ENCODE results near the gene LSM11.
"Not testable (repeated sequence)": the region's sequence is repeated elsewhere in the genome, so short reads cannot be mapped to it uniquely, and the experiment has no call there.

Gene LSM11

DNA sequence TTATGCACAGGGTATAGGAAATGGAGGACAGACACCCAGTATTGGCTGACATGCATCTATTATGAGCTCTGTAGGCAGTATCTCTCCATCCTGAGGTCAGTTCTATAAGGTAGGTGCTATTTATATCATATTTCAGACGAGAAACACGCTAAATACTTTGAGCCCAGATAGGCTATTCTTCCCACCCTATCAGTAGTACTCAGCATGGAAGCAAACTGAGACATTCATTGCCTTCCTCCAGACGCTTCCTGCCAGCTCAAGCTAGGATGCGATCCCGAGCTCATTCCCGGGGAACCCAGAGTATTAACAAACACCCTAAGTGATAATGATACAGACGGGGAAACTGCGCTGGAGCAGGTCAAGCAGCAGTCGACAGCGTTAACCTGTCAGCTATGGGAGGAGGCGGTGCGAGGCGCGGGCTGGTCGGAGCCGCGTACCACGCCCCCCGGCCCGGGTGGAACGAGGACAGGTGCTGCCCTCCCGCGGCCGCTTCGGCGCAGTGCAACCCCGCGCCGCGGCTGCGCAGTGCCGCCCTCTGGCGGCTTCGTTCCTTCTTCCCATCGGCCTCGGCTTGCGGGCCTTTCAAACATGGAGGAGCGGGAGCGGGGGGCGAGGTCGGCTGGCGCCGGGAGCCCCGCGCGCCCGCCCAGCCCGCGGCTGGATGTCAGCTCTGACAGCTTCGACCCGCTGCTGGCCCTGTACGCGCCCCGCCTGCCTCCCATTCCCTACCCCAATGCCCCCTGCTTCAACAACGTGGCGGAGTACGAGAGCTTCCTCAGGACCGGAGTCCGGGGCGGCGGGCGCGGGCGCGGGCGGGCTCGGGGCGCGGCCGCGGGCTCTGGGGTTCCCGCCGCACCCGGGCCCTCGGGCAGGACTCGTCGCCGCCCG is at the start of gene LSM11:
TSS of gene LSM11 (plus strand) at position 550 of the 888 bp plus-strand sequence. CDS start at position 589, 39 bp downstream.
- DNase-seq (ENCODE audit: low read depth in 2 of 3, low spot score in 1 of 3), result peak; percentile 85 to 94 (median 87)

DNA sequence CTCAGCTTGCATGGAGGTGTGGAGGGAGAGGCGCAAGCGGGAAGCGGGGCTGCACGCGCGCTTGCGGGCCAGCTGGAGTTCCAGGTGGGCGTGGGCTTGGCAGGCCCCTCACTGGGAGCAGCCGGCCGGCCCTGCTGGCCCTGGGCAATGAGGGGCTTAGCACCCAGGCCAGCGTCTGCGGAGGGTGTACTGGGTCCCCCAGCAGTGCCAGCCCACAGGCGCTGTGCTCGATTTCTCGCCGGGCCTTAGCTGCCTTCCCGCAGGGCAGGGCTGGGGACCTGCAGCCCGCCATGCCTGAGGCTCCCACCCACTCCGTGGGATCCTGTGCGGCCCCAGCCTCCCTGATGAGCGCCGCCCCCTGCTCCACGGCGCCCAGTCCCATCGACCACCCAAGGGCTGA is 49.7 kb upstream of the LSM11 start:
- not testable (repeated sequence) for DNase-seq (ENCODE audit: low read depth in 2 of 3, low spot score in 1 of 3)

DNA sequence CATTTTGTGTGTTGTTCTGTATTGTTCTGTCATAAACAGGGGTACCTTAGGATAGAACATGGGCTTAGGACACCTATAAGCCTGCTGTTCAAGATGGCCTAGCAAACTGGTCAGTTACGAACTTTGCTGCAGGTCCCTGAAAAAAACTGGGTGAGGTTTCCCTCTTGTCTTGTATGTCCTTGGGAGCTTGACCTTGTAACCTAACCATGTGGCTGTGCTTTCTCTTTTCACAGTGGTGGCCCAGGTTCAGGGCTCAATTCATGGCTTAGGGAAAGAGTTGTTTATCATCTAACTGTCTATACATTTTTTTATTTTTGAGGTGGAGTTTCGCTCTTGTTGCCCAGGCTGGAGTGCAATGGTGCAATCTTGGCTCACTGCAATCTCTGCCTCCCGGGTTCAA is 47.4 kb upstream of the LSM11 start:
- not testable (repeated sequence) for DNase-seq (ENCODE audit: low read depth in 2 of 3, low spot score in 1 of 3)

DNA sequence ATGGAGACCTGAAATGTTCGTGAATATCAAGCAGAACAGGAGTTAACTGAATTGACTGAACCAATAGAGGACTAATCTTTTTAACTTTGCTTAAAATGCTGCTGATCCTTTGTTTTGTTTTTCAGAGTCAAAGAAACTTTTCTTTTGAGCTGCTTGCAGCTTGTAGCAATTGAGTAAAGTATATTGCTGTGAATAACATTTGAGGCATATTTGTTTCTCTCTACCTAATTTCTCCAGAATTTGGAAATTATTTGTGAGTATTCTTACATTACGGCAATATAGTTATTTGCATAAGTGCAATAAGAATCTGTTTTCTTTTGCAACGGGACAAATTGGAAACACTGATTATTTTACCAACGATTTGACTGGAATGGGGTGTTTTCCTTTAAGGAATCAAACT is 44.8 kb upstream of the LSM11 start:
- not testable (repeated sequence) for DNase-seq (ENCODE audit: low read depth in 2 of 3, low spot score in 1 of 3)

DNA sequence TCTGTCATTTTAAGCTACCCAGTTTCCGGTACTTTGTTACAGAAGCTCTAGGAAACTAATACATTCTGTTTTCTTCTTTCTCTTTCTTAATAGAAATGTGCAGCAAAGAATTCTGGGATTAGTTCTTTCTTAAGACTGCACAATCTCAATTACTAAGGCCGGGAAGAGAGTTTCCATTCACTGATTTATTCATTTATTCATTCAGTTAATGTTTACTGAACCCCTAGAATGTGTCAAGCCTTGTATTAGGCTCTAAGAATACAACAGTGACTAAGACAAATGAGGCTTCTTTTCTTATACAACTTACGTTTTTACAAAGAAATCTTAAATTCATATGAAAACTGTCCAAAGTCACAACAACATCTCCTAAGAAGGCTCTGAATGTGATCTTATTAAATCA is 39.8 kb upstream of the LSM11 start:
- no peak for DNase-seq (ENCODE audit: low read depth in 2 of 3, low spot score in 1 of 3)

DNA sequence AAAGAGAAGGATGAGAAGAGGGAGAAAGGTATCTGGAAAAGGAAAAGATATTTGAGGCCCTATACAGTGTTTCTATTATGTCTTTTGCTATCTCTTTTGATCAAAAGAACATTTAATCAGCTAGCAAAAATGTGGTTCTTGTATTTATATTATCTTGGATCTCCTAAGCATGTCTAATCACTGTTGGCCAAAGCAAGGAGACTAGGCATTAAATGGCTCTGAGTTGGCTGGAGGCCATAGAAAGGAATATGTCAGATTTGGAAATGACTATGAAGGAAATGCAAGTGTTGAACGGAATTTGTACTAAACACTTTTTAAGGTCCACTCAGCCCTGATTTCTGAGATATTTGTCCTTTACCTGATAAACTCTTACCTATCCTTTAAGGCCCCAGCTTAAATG is 34.6 kb upstream of the LSM11 start:
- no peak for DNase-seq (ENCODE audit: low read depth in 2 of 3, low spot score in 1 of 3)

DNA sequence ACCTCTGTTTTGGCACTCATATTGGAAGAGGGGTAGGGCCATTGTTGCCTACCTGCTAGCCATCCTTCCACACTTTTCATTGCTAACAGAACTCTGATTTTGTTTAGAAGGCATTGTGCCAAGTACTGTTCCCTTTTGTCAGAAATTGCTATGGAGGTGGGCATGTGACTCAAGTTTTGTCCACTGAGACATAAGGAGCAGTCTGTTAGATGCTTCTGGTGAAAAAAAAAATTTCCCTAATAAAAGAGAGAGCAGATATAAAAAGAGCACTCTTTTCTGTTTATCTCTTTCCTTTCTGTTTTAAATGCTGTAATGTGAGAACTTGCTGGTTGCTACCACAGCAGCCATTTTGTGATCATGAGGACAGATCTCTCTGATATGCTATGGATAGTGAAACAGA is 34.2 kb upstream of the LSM11 start:
- no peak for DNase-seq (ENCODE audit: low read depth in 2 of 3, low spot score in 1 of 3)

DNA sequence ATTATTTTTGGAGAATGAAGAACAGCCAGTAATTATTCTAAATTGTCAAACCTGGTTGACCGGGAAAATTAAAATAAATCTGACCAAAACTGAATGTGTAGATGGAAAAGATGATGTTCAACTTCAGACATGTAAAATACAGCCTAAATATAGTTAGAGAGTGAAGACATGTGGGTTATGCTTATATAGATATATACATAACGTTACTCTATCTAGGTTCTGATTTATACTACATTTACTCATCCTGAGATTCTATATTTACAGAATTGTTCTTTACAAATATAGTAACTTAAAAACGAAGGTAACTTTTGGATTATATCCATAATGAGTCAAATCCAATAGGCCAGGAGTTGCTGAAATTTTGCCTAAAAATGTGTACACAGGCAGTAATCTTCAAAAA is 33.1 kb upstream of the LSM11 start:
- no peak for DNase-seq (ENCODE audit: low read depth in 2 of 3, low spot score in 1 of 3)

DNA sequence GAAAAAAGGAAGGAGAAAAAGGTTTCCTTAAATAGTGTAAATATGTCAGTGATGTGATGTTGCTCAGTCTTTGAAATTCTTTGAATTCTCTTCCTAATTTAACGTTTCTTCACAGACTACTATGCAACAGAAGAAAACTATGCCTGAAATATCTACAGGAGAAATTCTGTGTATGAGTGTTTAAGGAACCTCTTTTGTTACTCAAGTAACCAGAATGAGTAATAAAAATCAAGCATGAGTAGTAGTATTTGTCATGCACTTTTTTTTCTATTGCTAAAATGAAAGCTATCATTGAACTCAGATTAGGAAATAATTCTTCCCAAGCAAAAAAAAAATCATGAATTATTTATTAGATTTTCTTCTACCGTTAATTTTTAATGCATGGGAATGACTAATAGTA is 32.6 kb upstream of the LSM11 start:
- DNase-seq (ENCODE audit: low read depth in 2 of 3, low spot score in 1 of 3), result no peak

DNA sequence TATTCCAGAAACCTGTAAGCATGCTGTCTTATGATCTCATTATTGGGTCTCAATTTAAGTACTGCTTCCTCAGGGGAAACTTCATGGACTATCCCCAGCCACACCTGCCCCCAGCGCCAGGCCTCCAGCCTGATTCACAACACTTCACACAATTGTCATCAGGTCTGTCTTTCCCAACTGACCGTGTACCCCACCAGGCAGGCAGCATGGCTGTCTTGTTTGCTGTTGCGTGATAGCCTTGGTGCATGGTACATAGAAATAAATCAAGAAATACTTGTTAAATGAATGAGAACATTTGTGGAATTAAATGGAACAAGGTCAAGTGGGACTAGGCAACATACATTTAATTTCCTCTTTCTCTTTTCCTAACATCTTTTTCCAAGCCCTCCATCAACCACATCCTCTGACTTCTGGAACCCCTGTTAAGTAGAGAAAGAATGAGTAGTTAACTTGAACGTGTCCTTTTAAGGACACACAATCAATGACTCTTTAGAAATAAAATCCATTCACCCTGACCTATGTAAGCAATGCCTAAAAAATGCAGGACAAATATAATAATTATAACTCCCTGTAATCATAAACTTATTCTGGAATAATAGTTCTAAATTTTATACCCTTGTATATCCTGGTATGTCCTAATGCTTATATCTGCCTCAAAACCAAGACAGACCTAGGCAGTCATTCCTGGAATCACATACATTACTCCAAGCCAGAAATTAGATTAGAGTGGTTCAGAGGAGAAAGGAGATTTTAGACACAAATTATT is 29.5 kb upstream of the LSM11 start:
- DNase-seq (ENCODE audit: low read depth in 2 of 3, low spot score in 1 of 3), result no peak

DNA sequence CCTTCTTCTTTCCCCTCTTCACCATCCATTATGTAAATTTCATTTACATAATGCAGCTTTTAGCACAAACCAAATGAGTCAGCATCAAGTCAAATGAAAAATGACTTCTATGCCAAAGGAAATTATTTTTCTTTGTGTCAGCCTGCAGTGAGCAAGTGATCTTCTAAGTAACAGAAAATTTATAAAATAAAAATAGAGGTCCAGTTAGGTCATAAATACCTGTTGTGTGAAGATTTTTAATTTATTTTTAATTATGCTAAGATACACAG is 29.0 kb upstream of the LSM11 start:
- DNase-seq (ENCODE audit: low read depth in 2 of 3, low spot score in 1 of 3), result no peak

DNA sequence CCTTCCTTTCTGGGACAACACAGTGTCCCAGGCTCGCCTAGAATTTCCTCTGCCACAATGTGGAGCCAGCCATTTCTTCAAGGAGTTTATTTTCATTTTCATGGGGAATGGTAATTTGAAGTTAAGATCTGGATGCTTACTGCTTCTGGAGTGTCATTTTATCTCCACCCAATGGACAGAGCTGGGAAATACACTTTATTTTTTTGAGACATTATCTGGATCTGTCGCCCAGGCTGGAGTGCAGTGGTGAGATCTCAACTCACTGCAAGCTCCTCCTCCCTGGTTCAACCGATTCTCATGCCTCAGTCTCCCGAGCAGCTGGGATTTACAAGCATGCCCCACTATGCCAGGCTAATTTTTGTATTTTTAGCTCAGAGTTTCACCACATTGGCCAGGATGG is 25.0 kb upstream of the LSM11 start:
- peak in 1 of 3 donors; percentile 24 for DNase-seq (ENCODE audit: low read depth in 2 of 3, low spot score in 1 of 3)

DNA sequence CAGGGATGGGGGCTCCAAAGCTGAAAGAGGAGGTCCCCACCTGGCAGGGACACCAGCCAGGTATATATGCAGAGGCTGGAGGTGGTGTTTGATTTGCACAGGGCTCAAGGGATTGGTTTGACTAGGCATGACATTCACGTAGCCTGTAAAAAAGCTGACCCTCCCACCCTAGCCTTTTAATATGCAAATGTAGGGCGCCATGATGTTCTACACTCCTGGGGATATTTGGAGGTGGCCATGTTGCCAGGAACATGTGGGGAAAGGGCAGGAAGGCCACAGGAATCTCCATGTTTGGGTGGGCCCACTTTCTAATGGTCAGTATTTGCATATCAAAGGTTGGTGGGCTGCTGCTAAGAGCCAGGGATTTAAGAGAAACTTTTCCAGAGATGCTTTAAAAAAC is 24.3 kb upstream of the LSM11 start:
- DNase-seq (ENCODE audit: low read depth in 2 of 3, low spot score in 1 of 3), result no peak

DNA sequence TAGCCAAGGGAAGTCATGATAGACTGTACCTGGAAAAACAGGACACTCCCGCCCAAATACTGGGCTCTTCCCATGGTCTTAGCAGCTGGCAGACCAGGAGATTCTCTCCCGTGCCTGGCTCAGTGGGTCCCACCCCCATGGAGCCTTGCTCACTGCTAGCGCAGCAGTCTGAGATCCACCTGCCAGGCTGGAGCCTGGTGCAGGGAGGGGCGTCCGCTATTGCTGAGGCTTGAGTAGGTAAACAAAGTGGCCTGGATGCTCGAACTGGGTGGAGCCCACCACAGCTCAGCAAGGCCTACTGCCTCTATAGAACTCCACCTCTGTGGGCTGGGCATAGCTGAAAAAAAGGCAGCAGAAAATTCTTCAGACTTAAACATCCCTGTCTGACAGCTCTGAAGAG is 22.4 kb upstream of the LSM11 start:
- no peak for DNase-seq (ENCODE audit: low read depth in 2 of 3, low spot score in 1 of 3)

DNA sequence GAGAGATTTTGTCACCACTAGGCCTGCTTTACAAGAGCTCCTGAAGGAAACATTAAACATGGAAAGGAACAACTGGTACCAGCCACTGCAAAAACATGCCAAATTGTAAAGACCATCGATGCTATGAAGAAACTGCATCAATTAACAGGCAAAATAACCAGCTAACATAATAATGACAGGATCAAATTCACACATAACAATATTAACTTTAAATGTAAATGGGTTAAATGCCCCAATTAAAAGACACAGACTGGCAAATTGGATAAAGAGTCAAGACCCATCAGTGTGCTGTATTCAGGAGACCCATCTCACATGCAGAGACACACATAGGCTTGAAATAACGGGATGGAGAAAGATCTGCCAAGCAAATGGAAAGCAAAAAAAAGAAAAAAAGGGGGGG is 20.6 kb upstream of the LSM11 start:
- DNase-seq (ENCODE audit: low read depth in 2 of 3, low spot score in 1 of 3), result not testable (repeated sequence)

DNA sequence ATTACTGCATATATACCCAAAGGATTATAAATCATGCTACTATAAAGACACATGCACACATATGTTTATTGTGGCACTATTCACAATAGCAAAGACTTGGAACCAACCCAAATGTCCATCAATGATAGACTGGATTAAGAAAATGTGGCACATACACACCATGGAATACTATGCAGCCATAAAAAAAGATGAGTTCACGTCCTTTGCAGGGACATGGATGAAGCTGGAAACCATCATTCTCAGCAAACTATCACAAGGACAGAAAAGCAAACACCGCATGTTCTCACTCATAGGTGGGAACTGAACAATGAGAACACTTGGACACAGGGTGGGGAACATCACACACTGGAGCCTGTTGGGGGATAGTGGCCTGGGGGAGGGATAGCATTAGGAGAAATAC is 16.9 kb upstream of the LSM11 start:
- not testable (repeated sequence) for DNase-seq (ENCODE audit: low read depth in 2 of 3, low spot score in 1 of 3)

DNA sequence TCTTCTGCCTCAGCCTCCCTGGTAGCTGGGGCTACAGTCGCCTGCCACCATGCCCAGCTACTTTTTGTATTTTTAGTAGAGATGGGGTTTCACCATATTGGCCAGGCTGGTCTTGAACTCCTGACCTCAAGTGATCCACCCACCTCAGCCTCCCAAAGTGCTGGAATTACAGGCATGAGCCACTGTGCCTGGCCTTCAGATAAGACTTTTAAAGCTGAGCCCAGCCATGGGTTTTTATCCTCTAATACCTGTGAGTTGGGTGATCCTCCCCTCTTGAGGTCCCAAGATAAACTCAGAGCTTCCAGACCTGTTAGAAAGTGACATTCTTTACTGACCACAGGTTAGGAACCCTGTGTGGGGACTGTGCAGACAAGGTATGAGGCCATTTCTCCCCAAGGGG is 15.7 kb upstream of the LSM11 start:
- not testable (repeated sequence) for DNase-seq (ENCODE audit: low read depth in 2 of 3, low spot score in 1 of 3)

DNA sequence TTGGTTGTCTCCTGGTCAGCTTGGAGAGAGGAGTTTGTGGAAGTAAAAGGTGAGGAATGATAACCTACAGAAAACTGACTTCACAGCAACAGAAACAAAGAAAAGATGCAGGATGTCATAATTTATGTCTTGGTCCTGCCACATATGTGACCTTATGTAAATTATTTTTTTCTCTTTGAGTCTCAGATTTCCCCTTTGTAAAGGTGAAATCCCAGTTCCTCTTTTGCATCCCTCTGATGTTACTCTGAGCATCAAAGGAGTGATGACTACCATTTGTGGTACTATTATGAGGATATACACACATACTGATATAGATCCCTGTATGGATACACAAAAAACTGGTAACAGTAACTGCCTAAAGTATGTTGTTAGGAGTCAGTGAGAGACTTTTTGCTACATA is 13.7 kb upstream of the LSM11 start:
- no peak for DNase-seq (ENCODE audit: low read depth in 2 of 3, low spot score in 1 of 3)

DNA sequence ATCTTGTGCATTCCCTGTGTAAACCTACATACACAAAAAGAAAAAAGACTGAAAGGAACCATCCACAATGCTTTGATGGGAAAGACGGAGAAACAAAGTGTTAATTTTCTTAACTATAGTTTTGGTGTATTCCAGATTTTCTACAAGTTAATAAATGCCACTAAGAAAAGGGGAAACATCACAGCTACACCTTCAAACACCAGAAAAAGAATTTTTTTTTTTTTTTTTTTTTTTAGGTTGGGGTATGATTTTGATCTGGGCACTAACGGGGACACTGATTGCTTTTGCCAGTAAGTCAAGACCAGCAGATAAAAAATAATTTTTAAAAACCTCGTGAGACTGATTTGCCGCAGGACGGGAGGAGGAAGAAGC is 12.6 kb upstream of the LSM11 start:
- no peak for DNase-seq (ENCODE audit: low read depth in 2 of 3, low spot score in 1 of 3)

DNA sequence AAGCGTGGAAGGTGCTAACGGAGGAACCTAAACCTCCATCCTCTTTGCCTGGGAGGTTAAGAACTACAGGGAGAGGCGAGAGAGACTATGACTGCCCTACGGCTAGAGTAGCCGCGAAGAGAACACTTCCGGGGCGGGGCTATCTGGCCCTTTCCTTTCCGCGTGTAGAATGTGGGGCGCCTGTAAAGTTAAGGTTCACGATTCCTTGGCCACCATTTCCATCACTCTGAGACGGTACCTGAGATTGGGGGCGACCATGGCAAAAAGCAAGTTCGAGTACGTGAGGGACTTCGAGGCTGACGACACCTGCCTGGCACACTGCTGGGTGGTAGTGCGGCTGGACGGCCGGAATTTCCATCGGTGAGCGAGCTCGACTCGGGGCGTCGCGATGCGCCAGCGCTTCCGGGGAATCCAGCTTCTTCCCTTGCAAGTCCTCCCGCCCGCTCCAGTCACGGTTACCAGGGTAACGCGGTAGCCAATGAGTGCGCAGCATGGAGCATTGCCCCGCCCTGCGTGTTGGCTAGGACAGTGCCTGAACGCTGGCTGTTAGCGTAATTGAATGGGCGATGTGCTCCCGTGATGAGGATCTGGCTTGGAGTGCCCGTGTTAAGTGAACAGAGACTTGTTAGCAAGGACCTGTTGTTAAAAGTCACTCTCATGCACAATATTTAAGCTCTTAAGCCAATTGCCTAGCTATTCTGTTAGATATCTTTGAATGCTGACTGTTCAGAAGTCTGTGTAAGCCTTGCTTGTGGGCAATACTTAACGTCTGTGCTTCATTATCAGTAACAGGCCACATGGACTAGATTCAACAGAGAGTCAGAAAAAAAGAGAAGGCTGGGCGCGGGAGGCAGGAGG is 12.0 kb upstream of the LSM11 start, which contains the start of gene THG1L:
TSS of gene THG1L (plus strand) at position 149 of the 858 bp plus-strand sequence. CDS start at position 170, 21 bp downstream.
- peak; percentile 98 to 100 (median 99) for DNase-seq (ENCODE audit: low read depth in 2 of 3, low spot score in 1 of 3)

DNA sequence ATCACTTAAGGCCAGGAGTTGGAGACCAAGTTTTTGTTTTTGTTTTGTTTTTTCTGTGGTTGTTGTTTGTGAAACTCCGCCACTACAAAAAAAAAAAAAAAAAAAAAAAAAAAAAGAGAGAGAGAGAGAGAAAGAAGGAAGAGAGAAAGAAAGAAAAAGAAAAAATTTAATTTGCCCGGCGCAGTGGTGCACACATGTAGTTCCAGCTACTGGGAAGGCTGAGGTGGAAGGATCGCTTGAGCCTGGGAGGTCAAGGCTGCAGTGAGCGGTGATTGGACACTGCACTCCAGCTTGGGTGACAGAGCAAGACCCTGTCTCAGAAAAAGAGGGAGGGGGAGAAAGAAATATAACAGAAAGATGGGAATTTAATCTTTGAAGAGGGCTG is 11.4 kb upstream of the LSM11 start:
- DNase-seq (ENCODE audit: low read depth in 2 of 3, low spot score in 1 of 3), result no peak
